Prostate gland (tissue), 2 donors: ENCODE results near the gene TRAPPC12. TPM values are rescaled to one million over a fixed set of nuclear protein-coding genes. Genes with fewer than 3 reads are reported as not detected.

Experiments used
- DNase-seq: peaks from one replicate; pipeline ENCODE4 v3.0.0-alpha.2; 2019; ENCODE audit warnings: low spot score
- H3K27ac ChIP-seq, 2 donors: fragments of 200-600 bp; sonication (generic); 2 replicates each; pipeline ENCODE4 v1.5.1; 2017 to 2019
- H3K27me3 ChIP-seq: fragments of 200-600 bp; sonication (generic); replicated peaks from 2 replicates; pipeline ENCODE4 v1.5.1; 2019; ENCODE audit not compliant: insufficient read depth
- H3K36me3 ChIP-seq, 2 donors: fragments of 200-600 bp; sonication (generic); 1 replicate in 1 of 2; 2 replicates in 1 of 2; pipeline versions ENCODE4 v1.5.1 to v1.8.1; 2017 to 2019
- H3K4me1 ChIP-seq: fragments of 200-600 bp; sonication (generic); replicated peaks from 2 replicates; pipeline ENCODE4 v1.5.1; 2019
- H3K4me3 ChIP-seq, 2 donors: fragments of 200-600 bp; sonication (generic); 2 replicates each; pipeline ENCODE4 v1.5.1; 2017 to 2019
- H3K9me3 ChIP-seq: fragments of 200-600 bp; sonication (generic); 2 replicates; pipeline ENCODE4 v1.5.1; 2017
- CTCF ChIP-seq, 4 experiments: fragments of 200-600 bp in 2 of 4; fragments of 450-650 bp in 2 of 4; sonication (generic) in 2 of 4; IDR thresholded peaks; 1 replicate in 3 of 4; 2 replicates in 1 of 4; pipeline ENCODE4 v1.5.1; 2016 to 2019; ENCODE audit warnings: antibody characterized with exemption in 4 of 4, mild to moderate bottlenecking in 2 of 4, moderate library complexity in 2 of 4
- POLR2A ChIP-seq: fragments of 450-650 bp; IDR thresholded peaks from one replicate; pipeline ENCODE4 v1.6.1; 2016; ENCODE audit warnings: antibody characterized with exemption, mild to moderate bottlenecking
- POLR2AphosphoS5 ChIP-seq: sonication (generic); formaldehyde crosslinking; IDR thresholded peaks from one replicate; pipeline ENCODE4 v1.6.1; 2017; ENCODE audit warnings: antibody characterized with exemption
- WGBS: methylation state at CpG from one replicate; pipeline ENCODE4 v1.1.5; 2018; 5-methylcytosine and 5-hydroxymethylcytosine counted together
- intact Hi-C: fragments of 100-400 bp; cut with DNase I; formaldehyde crosslinking; loops from one replicate; pipeline ENCODE4 v1.14.2; 2022
- total RNA-seq, 2 donors: library from RNA; depleted of rRNA; stranded (reverse); fragments of >200 nt; gene quantifications; one replicate each; pipeline ENCODE4 v1.1.0, GENCODE V29; 2016

TRAPPC12 gene
- total RNA-seq, 2 donors from 2014 or later: 114 to 128 TPM

- intact Hi-C loops: no loop called here
- no peak for TF ChIP-seq POLR2AphosphoS5
- TF ChIP-seq CTCF (IDR thresholded peaks at IDR 0.05): no peak
- TF ChIP-seq POLR2A: no peak
- 91% methylated on average over 12 of the region's 12 CpGs for WGBS
Measured at GRCh38 chr2:3409627-3410170, 30.2 kb downstream of the TRAPPC12 start.

GRCh38 chr2:3411103-3411502 is 31.6 kb downstream of the TRAPPC12 start:
- Histone ChIP-seq H3K9me3 (no peaks in the 10 kb centered on the region), H3K27me3 (no peaks in the 10 kb centered on the region), H3K27ac (no peak overlapping the region), H3K4me1 (no peaks in the 10 kb centered on the region), H3K36me3 (no peaks in the 10 kb centered on the region), H3K4me3 (no peak overlapping the region)
- WGBS: 82% methylated on average over 3 of the region's 3 CpGs
- intact Hi-C loops: no loop called here
- TF ChIP-seq CTCF (IDR thresholded peaks at IDR 0.05) (no peak), POLR2A (no peak), POLR2AphosphoS5 (no peak)
- DNase-seq: no peak

More at GRCh38 chr2:3409627-3410170, 30.2 kb downstream of the TRAPPC12 start:
- H3K27me3 ChIP-seq: no peaks in the 10 kb centered on the region
- H3K9me3 ChIP-seq: no peaks in the 10 kb centered on the region
- no peak overlapping the region for H3K4me3 ChIP-seq
- no peaks in the 10 kb centered on the region for H3K36me3 ChIP-seq
- no peak overlapping the region for H3K27ac ChIP-seq
- no peak for DNase-seq
- H3K4me1 ChIP-seq: peaks cover 13% of the 10 kb centered on the region

- Histone ChIP-seq H3K4me1 (no peaks in the 10 kb centered on the region), H3K27me3 (no peaks in the 10 kb centered on the region), H3K36me3 (no peaks in the 10 kb centered on the region), H3K27ac (no peak overlapping the region), H3K9me3 (no peaks in the 10 kb centered on the region), H3K4me3 (no peak overlapping the region)
- no peak for DNase-seq
- TF ChIP-seq CTCF (IDR thresholded peaks at IDR 0.05) (no peak), POLR2A (no peak), POLR2AphosphoS5 (no peak)
- intact Hi-C loops: no loop called here
- 92% methylated on average over 4 of the region's 4 CpGs for WGBS
Measured at GRCh38 chr2:3413697-3414096, 34.2 kb downstream of the TRAPPC12 start.

GRCh38 chr2:3414133-3414860 is 34.8 kb downstream of the TRAPPC12 start:
- no peaks in the 10 kb centered on the region for H3K4me1 ChIP-seq
- DNase-seq: no peak
- H3K27ac ChIP-seq: no peak overlapping the region
- TF ChIP-seq CTCF (IDR thresholded peaks at IDR 0.05) (no peak), POLR2AphosphoS5 (no peak), POLR2A (no peak)
- H3K27me3 ChIP-seq: no peaks in the 10 kb centered on the region
- intact Hi-C loops: no loop called here
- no peak overlapping the region for H3K4me3 ChIP-seq
- WGBS: 88% methylated on average over 25 of the region's 25 CpGs
- H3K9me3 ChIP-seq: no peaks in the 10 kb centered on the region
- no peaks in the 10 kb centered on the region for H3K36me3 ChIP-seq
